Astrocyte of the spinal cord (primary cell): Measurements from ENCODE around the gene TRIO.
A peak's percentile ranks its signal among the peaks of the same experiment; 100 is the strongest.

ENCODE experiments used
- DNase-seq: peaks from one replicate; pipeline ENCODE4 v3.0.0; 2011; ENCODE audit warnings: low read depth, low spot score
- H3K4me3 ChIP-seq: 2 replicates; pipeline ENCODE4 v1.5.1; 2011; ENCODE audit warnings: low read depth, mild to moderate bottlenecking, low read length, moderate library complexity
- CTCF ChIP-seq: IDR thresholded peaks from 2 replicates; pipeline ENCODE4 v1.5.1; 2012; ENCODE audit warnings: low read depth, mild to moderate bottlenecking, low read length, inconsistent platforms
- in situ Hi-C: cut with HindIII; loops from 2 replicates; pipeline ENCODE4 v1.10.0; 2017; ENCODE audit warnings: low sequenced_read_pairs

The TRIO gene

DNA sequence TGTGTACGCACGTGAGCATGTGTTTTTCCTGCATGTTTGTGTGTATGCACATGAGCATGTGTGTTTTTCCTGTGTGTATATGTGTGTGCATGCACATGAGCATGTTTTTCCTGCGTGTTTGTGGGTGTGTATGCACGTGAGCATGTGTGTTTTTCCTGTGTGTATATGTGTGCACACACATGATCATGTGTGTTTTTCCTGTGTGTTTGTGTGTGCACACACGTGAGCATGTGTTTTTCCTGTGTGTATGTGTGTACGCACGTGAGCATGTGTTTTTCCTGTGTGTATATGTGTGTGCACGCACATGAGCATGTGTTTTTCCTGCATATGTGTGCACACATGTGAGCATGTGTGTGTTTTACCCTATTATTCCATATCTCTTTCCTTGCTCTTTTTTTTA is 205.9 kb downstream of the TRIO start:
- no peak for DNase-seq
- TF ChIP-seq CTCF, result no peak
- H3K4me3 ChIP-seq, result no peak overlapping the region
- in situ Hi-C loops, result no loop called here

DNA sequence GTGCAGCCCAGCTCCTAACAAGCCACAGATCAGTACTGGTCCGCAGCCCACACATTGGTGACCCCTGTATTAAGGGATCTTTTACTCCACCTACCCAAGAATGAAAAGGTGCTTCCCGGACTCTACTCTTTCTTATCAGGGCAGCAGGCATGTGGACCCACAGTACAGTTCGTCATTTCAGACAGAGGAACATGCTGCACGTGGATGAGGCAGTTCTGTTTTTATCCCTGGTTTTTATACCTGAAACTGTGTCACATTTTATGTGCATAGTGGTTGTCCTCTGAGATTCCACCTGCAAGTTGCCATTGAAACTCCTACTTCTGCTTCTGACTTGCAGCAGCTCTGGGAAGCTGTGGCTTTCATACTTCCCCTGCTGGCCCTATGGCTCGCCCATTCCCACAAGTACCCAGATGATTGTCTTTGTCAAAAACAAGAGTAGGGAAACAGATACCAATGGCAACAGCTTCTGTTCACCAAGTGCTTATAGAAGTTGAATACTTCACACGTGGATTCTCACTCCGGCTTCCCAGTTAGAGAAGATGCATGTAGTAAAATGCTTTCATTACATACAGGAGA is 208.0 kb downstream of the TRIO start:
- no peak for TF ChIP-seq CTCF
- in situ Hi-C loops, result loop anchor here (25.0 kb wide), 1 partner anchor 364 kb away; no protein-coding TSS in a partner anchor
- DNase-seq, result no peak
- H3K4me3 ChIP-seq, result no peak overlapping the region

DNA sequence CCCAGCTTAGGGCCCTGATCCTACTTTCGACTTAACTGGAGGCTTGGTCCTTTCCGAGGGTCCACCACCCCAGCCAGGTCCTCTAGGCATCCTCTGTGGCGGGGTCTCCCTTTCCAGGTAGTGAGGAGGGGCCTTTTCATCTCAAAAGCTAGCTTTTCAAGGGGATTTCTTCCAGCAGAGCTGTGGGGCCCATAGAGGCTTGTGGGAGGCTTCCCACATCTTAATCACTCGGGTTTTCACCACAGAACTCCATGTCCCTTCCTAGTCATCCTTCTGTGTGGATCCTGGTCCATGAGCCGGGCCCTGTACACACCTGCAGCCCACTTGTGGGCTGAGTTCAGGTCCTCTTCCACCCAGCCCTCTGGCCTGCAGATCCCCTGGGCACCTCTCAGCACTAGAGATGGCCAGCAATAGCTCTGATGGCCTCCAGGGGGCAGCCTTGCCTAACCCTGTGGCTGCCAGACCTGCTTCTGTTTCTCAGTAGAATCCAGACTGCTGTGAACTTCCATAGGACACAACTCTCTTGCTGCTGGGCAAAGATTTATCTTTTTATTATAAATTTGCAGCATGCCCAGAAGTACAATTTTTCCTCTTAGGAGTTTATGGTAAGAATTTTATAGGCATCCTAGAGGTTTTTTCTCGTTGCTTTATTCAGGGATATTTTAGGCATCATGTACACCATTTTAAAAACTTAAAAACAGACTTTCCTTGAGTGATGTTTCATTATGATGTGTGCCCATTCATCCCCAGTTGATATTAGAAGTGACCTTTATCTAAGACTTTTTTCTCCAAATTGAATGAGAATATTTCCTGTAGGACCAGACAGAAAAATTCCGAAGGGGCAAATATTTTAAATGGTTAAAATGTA is 208.9 kb downstream of the TRIO start:
- TF ChIP-seq CTCF, result peak; percentile 100
- no peak overlapping the region for H3K4me3 ChIP-seq
- in situ Hi-C loops, result loop anchor here (25.0 kb wide), 1 partner anchor 365 kb away; no protein-coding TSS in a partner anchor
- peak; percentile 67 for DNase-seq

DNA sequence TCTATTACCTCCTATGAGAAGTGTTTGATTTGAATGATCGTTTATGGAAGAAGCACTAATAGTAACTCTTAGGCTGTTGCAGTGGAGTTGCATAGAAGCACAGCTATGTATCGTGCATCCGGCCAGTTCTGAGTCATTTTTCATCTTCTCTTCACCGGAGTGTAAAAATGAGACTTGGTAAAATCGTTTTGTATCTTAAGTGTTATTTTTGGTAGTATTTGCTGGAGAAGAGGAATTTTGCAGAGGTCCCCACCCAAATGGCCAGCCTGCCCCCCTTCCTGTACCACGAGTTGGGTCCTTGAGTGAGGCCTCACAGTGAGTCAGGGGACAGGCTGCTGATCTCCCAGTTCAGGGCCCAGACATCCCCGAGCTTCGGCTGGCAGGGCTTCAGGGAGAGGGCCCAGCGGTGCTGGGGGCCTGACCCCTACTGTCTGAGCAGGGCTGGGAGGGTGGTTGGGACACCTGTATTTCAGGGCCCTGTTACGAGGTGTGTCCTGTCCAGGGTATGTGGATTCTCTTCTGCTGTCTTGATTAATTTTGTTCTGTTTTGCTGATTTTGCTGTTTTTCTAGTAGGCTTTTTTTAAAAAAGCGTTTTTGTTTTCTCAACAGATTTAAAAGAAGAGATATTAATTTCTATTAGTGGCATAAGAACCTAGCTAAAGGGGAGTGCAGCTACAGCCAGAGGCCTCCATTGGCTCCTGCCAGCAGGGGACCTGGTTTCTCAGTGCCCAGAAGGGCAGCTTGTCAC is 210.8 kb downstream of the TRIO start:
- no peak for TF ChIP-seq CTCF
- peak; percentile 48 for DNase-seq
- in situ Hi-C loops, result loop anchor here (25.0 kb wide), 1 partner anchor 367 kb away; no protein-coding TSS in a partner anchor
- no peak overlapping the region for H3K4me3 ChIP-seq

DNA sequence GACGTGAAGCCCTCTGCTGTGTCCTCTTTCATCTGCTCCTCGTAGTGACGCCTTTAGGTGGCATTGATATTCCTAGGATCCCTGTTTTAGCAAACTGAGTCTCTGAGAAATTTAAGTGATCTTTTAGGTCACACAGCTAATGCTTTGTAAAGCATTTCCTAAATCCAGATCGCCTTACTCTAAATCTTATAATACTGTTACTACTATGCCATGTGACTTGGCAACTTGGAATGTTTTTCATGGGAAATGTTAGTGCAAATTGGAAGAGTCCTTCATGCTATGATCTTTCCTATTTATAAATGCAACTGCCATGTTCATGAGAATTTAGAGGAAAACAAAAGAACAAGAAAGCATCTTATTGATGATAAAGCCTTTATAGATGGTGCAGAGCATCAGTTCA is 212.2 kb downstream of the TRIO start:
- in situ Hi-C loops, result loop anchor here (25.0 kb wide), 1 partner anchor 368 kb away; no protein-coding TSS in a partner anchor
- H3K4me3 ChIP-seq, result no peak overlapping the region
- no peak for DNase-seq
- TF ChIP-seq CTCF, result no peak

DNA sequence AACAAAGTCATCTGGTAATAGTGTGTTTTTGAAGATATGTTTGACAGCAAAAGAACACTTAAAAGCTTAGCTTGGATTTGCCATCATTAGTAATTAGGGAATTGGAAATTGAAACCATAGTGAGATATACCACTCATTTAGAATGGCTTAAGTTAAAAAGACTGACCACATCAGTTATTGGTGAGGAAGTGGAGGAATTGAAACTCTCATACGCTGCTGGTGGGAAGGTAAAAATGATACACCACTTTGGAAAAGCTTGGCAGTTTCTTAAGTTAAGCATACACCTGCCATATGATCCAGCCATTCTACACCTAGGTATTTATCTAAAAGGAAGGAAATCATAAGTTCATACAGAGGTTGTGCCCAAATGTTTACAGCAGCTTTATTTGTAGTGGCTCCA is 213.2 kb downstream of the TRIO start:
- no peak overlapping the region for H3K4me3 ChIP-seq
- in situ Hi-C loops, result loop anchor here (25.0 kb wide), 1 partner anchor 369 kb away; no protein-coding TSS in a partner anchor
- no peak for TF ChIP-seq CTCF
- no peak for DNase-seq
